K562 (cell line): Measurements from ENCODE around the gene MMUT. TPM values are rescaled to one million over a fixed set of nuclear protein-coding genes. Genes with fewer than 3 reads are reported as not detected.
"Not testable (repeated sequence)": the region's sequence is repeated elsewhere in the genome, so short reads cannot be mapped to it uniquely, and the experiment has no call there.

Experiments used
- ATAC-seq: fragments of 200-7000 bp; cut with Tn5 transposase; 3 replicates; pipeline ENCODE4 v1.9.1; 2020; ENCODE audit warnings: moderate library complexity
- BruUV-seq: library from RNA; stranded (reverse); fragments of 400-500 nt; replicated peaks from 2 replicates; lab custom pipeline; 2021; lab: Mats Ljungman, UMichigan
- CTCF ChIA-PET: fragments of 300-600 bp; formaldehyde crosslinking; extraction: SDS; loops from one replicate; lab custom pipeline; 2021; ENCODE audit warnings: low intra/inter-chr PET ratio; lab: Yijun Ruan, JAX
- POLR2A ChIA-PET: fragments of 300-600, 350-650 bp; sonication (Branson Sonifier 250); formaldehyde crosslinking; extraction: SDS; loops from one replicate; lab custom pipeline; 2021; ENCODE audit warnings: antibody characterized with exemption, inconsistent platforms; lab: Yijun Ruan, JAX
- DNase-seq, 4 experiments: peaks; one replicate each; pipeline versions ENCODE4 v3.0.0 to v3.0.0-alpha.2; 2011 to 2018; ENCODE audit warnings: low spot score in 3 of 4, mixed read lengths in 3 of 4; ENCODE audit errors: extremely low read depth in 1 of 4
- FAIRE-seq: peaks from 2 replicates; lab custom pipeline; 2011; peaks lifted over from hg19 to GRCh38; lab: Jason Lieb, UNC
- H2AFZ ChIP-seq: 2 replicates; pipeline ENCODE4 v1.6.0; 2011; ENCODE audit warnings: low read depth, low read length, control low read depth, inconsistent platforms
- H3K27ac ChIP-seq: fragments of 200-600 bp; 3 replicates; pipeline ENCODE4 v1.8.0; 2011; ENCODE audit warnings: low read depth, mild to moderate bottlenecking, control low read depth, inconsistent platforms, low read length, moderate library complexity, mixed read lengths; ENCODE audit errors: extremely low read depth
- H3K27me3 ChIP-seq, 2 experiments: fragments of 300-600 bp in 1 of 2; 2 replicates in 1 of 2; 3 replicates in 1 of 2; pipeline versions ENCODE4 v1.6.0 to v1.8.0; 2011; ENCODE audit warnings: inconsistent platforms in 2 of 2, low read length in 2 of 2, mild to moderate bottlenecking in 1 of 2, mixed read lengths in 1 of 2, moderate library complexity in 1 of 2; ENCODE audit not compliant: control insufficient read depth in 2 of 2, insufficient read depth in 2 of 2
- H3K36me3 ChIP-seq: fragments of 300-600 bp; 3 replicates; pipeline ENCODE4 v1.8.0; 2011; ENCODE audit warnings: mild to moderate bottlenecking, low read length, inconsistent platforms; ENCODE audit not compliant: control insufficient read depth, insufficient read depth
- H3K4me1 ChIP-seq, 2 experiments: fragments of 200-600 bp in 1 of 2; replicated peaks in 1 of 2; 2 replicates in 1 of 2; 3 replicates in 1 of 2; pipeline versions ENCODE4 v1.5.1 to v1.8.0; 2011; ENCODE audit warnings: inconsistent platforms in 2 of 2, low read length in 2 of 2, mild to moderate bottlenecking in 1 of 2, mixed read lengths in 1 of 2, moderate library complexity in 1 of 2; ENCODE audit not compliant: control insufficient read depth in 2 of 2, insufficient read depth in 2 of 2
- H3K4me2 ChIP-seq: 2 replicates; pipeline ENCODE4 v1.6.1; 2011; ENCODE audit warnings: low read length, control low read depth, inconsistent platforms, mixed read lengths; ENCODE audit not compliant: insufficient read depth
- H3K4me3 ChIP-seq: fragments of 200-600 bp; sonication (generic), shearing (Covaris generic); 2 replicates; pipeline ENCODE4 v1.5.1; 2016; ENCODE audit warnings: control low read depth, inconsistent platforms
- H3K79me2 ChIP-seq: fragments of 200-600 bp; 3 replicates; pipeline ENCODE4 v1.8.0; 2011; ENCODE audit warnings: low read length, inconsistent platforms; ENCODE audit not compliant: control insufficient read depth, insufficient read depth
- H3K9ac ChIP-seq, 2 experiments: 2 replicates each; pipeline versions ENCODE4 v1.6.0 to v1.6.1; 2011; ENCODE audit warnings: low read depth in 2 of 2, low read length in 2 of 2, control low read depth in 1 of 2, inconsistent platforms in 1 of 2, mild to moderate bottlenecking in 1 of 2, mixed read lengths in 1 of 2; ENCODE audit not compliant: insufficient read depth in 1 of 2
- H3K9me1 ChIP-seq: one replicate; pipeline ENCODE4 v1.6.0; 2011; ENCODE audit warnings: inconsistent platforms, mild to moderate bottlenecking, low read length, moderate library complexity; ENCODE audit not compliant: control insufficient read depth, insufficient read depth
- H3K9me3 ChIP-seq: replicated peaks from 2 replicates; pipeline ENCODE4 v1.5.1; 2011; ENCODE audit warnings: low read depth, low read length, inconsistent platforms; ENCODE audit not compliant: control insufficient read depth, insufficient read depth
- H4K20me1 ChIP-seq: replicated peaks from 2 replicates; pipeline ENCODE4 v1.6.1; 2011; ENCODE audit warnings: low read length, inconsistent platforms, mixed read lengths; ENCODE audit not compliant: control insufficient read depth, insufficient read depth
- EGR1 ChIP-seq: fragments of 450-650 bp; conservative IDR thresholded peaks from 2 replicates; pipeline ENCODE4 v1.6.1; 2017; ENCODE audit warnings: mild to moderate bottlenecking
- EHMT2 ChIP-seq: fragments of 450-650 bp; IDR thresholded peaks from 2 replicates; pipeline ENCODE4 v1.6.1; 2018; ENCODE audit warnings: antibody characterized with exemption
- POLR2G ChIP-seq: fragments of 200-400 bp; formaldehyde crosslinking; IDR thresholded peaks from 2 replicates; pipeline ENCODE4 v1.6.1; 2017; ENCODE audit warnings: low read depth, mild to moderate bottlenecking, antibody characterized with exemption, low read length, moderate library complexity
- SRSF9 ChIP-seq: fragments of 200-400 bp; formaldehyde crosslinking; IDR thresholded peaks from 2 replicates; pipeline ENCODE4 v1.6.1; 2017; ENCODE audit warnings: low read depth, low read length, borderline replicate concordance
- TEAD4 ChIP-seq, 2 experiments: sonication (generic) in 1 of 2; formaldehyde crosslinking in 1 of 2; IDR thresholded peaks; 2 replicates each; pipeline versions ENCODE4 v1.6.1 to v1.8.0; 2012 to 2022; ENCODE audit warnings: borderline replicate concordance in 1 of 2, inconsistent platforms in 1 of 2, low read length in 1 of 2, mild to moderate bottlenecking in 1 of 2, missing genetic modification reagents in 1 of 2
- ZNF551 ChIP-seq: fragments of 250-450 bp; sonication (Bioruptor Pico); IDR thresholded peaks from 2 replicates; pipeline ENCODE4 v1.5.0; 2021; ENCODE audit warnings: mild to moderate bottlenecking, moderate library complexity
- WGBS: fragments of 100-300 bp; shearing (Covaris generic); methylation state at CpG from one replicate; pipeline ENCODE4 v1.1.6; 2016; ENCODE audit warnings: low coverage, mixed read lengths; ENCODE audit not compliant: insufficient coverage; ENCODE audit errors: missing lambda C conversion rate; 5-methylcytosine and 5-hydroxymethylcytosine counted together
- in situ Hi-C: fragments of 300-500 bp; cut with MboI; formaldehyde crosslinking; loops from 4 replicates; pipeline ENCODE4 v1.15.0; 2018; ENCODE audit warnings: inconsistent platforms, mixed read lengths
- intact Hi-C: fragments of 100-400 bp; cut with micrococcal nuclease; formaldehyde crosslinking; loops from 2 replicates; pipeline ENCODE4 v1.14.2; 2022
- polyA plus RNA-seq, 8 experiments: library from polyadenylated mRNA; depleted of rRNA in 4 of 8; stranded (reverse) in 5 of 8; unstranded in 3 of 8; fragments of >200 nt; fragmentation: Nextera tagmentation in 2 of 8; fragmentation: Illumina TruSeq in 1 of 8; extraction: Ambion mirVana in 2 of 8; extraction: Trizol in 1 of 8; gene quantifications; 2 replicates each; pipeline versions ENCODE4 v1.2.1 to v1.2.3, GENCODE V29; 2011 to 2014; ENCODE audit warnings: inconsistent platforms in 1 of 8, missing spikeins in 1 of 8
- total RNA-seq, 7 experiments: library from RNA; depleted of rRNA in 6 of 7; stranded (reverse); fragments of >200 nt in 6 of 7; fragmentation: Illumina TruSeq in 2 of 7; extraction: Trizol in 2 of 7; gene quantifications; 2 replicates each; pipeline versions ENCODE4 v1.2.1 to v1.2.3, GENCODE V29; 2011 to 2021; ENCODE audit warnings: low replicate concordance in 1 of 7

Gene MMUT
- total and polyA plus RNA-seq, 9 of the 15 experiments (the other 6 are each of a cell fraction or from before 2014, with no cell fraction given): 7.1 to 26.4 (median 16.0) TPM

DNA sequence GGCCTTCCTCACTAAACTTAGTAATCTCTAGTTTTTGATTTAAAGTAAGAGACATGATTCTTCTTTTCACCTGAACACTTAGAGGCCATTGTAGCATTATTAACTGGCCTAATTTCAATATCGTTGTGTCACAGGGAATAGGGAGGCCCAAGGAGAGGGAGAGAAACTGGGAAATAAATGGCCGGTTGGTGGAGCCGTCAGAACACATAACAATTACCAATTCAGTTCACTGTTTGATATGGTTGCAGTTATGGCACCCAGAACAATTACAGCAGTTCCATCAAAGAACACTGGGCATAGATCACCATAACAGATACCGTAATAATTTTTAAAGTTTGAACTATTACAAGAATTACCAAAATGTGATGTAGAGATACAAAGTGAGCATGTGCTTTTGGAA, 27.6 kb upstream of the MMUT start:
- in situ Hi-C loops (no loop called here), intact Hi-C loops (no loop called here)
- WGBS: 89% methylated on average over 4 of the region's 4 CpGs
- Histone ChIP-seq H3K36me3 (peaks cover 54% of the 10 kb centered on the region), H3K4me1 (no peaks in the 10 kb centered on the region), H4K20me1 (no peaks in the 10 kb centered on the region), H3K4me2 (no peak overlapping the region), H3K27ac (no peak overlapping the region), H3K79me2 (no peaks in the 10 kb centered on the region), H3K9me1 (no peaks in the 10 kb centered on the region), H3K9ac (no peak overlapping the region), H3K9me3 (no peaks in the 10 kb centered on the region), H3K27me3 (no peaks in the 10 kb centered on the region), H3K4me3 (no peak overlapping the region), H2AFZ (no peak overlapping the region)
- TF ChIP-seq EGR1 (no peak), EHMT2 (no peak), SRSF9 (no peak), ZNF551 (CRISPR knock-in tag) (no peak), TEAD4 (IDR thresholded peaks at IDR 0.05; ENCODE audit: low read length) (no peak), TEAD4 (CRISPR knock-in tag; IDR thresholded peaks at IDR 0.05; ENCODE audit: borderline replicate concordance) (no peak)
- FAIRE-seq (no peak), DNase-seq (no peak), ATAC-seq (no peak)
- CTCF ChIA-PET: no interaction called here
- POLR2A ChIA-PET: interaction anchor here (0.8 kb wide), 2 partner anchors 12 to 1237 kb away, joined by 3 read pairs; no protein-coding TSS in a partner anchor
- BruUV-seq: no TSS peak

DNA sequence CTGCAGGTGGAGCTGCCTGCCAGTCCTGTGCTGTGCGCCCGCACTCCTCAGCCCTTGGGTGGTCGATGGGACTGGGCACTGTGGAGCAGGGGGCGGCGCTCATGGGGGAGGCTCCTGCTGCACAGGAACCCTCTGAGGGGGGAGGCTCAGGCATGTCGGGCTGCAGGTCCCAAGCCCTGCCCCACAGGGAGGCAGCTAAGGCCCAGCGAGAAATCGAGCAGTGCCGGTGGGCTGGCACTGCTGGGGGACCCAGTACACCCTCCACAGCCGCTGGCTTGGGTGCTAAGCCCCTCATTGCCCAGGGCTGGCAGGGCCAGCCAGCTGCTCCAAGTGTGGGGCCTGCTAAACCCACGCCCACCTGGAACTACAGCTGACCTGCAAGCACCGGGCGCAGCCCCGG, 20.3 kb upstream of the MMUT start:
- H3K79me2 ChIP-seq, DNase-seq, H2AFZ ChIP-seq, ATAC-seq, POLR2A ChIA-PET, H3K9me1 ChIP-seq, H3K4me3 ChIP-seq, H3K4me1 ChIP-seq, FAIRE-seq, H4K20me1 ChIP-seq, BruUV-seq, in situ Hi-C loops, intact Hi-C loops, H3K9me3 ChIP-seq, H3K27me3 ChIP-seq, H3K27ac ChIP-seq, H3K9ac ChIP-seq, CTCF ChIA-PET, H3K4me2 ChIP-seq: not testable (repeated sequence)
- 87% methylated on average over 10 of the region's 14 CpGs for WGBS
- H3K36me3 ChIP-seq: peaks cover 16% of the 10 kb centered on the region
- peak; percentile 18; the same call in 1 of the 2 replicates for TF ChIP-seq POLR2G

DNA sequence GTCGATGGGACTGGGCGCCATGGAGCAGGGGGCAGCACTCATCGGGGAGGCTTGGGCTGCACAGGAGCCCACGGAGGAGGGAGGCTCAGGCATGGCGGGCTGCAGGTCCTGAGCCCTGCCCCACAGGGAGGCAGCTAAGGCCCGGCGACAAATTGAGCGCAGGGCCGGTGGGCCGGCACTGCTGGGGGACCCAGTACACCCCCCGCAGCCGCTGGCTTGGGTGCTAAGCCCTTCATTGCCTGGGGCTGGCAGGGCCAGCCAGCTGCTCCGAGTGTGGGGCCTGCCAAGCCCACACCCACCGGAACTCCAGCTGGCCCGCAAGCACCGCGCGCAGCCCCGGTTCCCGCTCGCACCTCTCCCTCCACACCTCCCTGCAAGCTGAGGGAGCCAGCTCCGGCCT, 18.8 kb upstream of the MMUT start:
- H3K79me2 ChIP-seq, H3K27me3 ChIP-seq, H4K20me1 ChIP-seq, H2AFZ ChIP-seq, H3K4me3 ChIP-seq, CTCF ChIA-PET, H3K4me2 ChIP-seq, intact Hi-C loops, DNase-seq, H3K9me1 ChIP-seq, BruUV-seq, ATAC-seq, H3K27ac ChIP-seq, H3K4me1 ChIP-seq, H3K9me3 ChIP-seq, FAIRE-seq, in situ Hi-C loops, H3K9ac ChIP-seq: not testable (repeated sequence)
- 97% methylated on average over 8 of the region's 22 CpGs for WGBS
- H3K36me3 ChIP-seq: peaks cover 13% of the 10 kb centered on the region
- POLR2A ChIA-PET: interaction anchor here (0.6 to 0.7 kb wide), 3 partner anchors 16 to 138 kb away, joined by 3 read pairs; no protein-coding TSS in a partner anchor
